ENCODE measurements around the gene RNF220.

Gene RNF220

GRCh38 chr1:44682883-44683265, 277.8 kb downstream of the RNF220 start:
- H3K4me3 ChIP-seq (ENCODE audit: low read length) = no peak overlapping the region
- TF ChIP-seq CTCF (conservative IDR thresholded peaks at IDR 0.05; ENCODE audit: low read length) = no peak
- DNase-seq (ENCODE audit: low read depth) = no peak

GRCh38 chr1:44684525-44684924, 279.5 kb downstream of the RNF220 start:
- H3K4me3 ChIP-seq (ENCODE audit: low read length) = no peak overlapping the region
- no peak for TF ChIP-seq CTCF (conservative IDR thresholded peaks at IDR 0.05; ENCODE audit: low read length)
- DNase-seq (ENCODE audit: low read depth) = no peak

GRCh38 chr1:44685218-44685617, 280.2 kb downstream of the RNF220 start:
- no peak for DNase-seq (ENCODE audit: low read depth)
- TF ChIP-seq CTCF (conservative IDR thresholded peaks at IDR 0.05; ENCODE audit: low read length) = no peak

GRCh38 chr1:44685881-44686280, 280.8 kb downstream of the RNF220 start:
- TF ChIP-seq CTCF (conservative IDR thresholded peaks at IDR 0.05; ENCODE audit: low read length) = no peak
- H3K4me3 ChIP-seq (ENCODE audit: low read length) = no peak overlapping the region

More at GRCh38 chr1:44685218-44685617, 280.2 kb downstream of the RNF220 start:
- H3K4me3 ChIP-seq (ENCODE audit: low read length) = no peak overlapping the region

GRCh38 chr1:44688760-44689446, 283.8 kb downstream of the RNF220 start:
- no peak for DNase-seq (ENCODE audit: low read depth)
- no peak for TF ChIP-seq CTCF (conservative IDR thresholded peaks at IDR 0.05; ENCODE audit: low read length)
- no peak overlapping the region for H3K4me3 ChIP-seq (ENCODE audit: low read length)

More at GRCh38 chr1:44685881-44686280, 280.8 kb downstream of the RNF220 start:
- DNase-seq (ENCODE audit: low read depth) = no peak

GRCh38 chr1:44689447-44689765, 284.4 kb downstream of the RNF220 start:
- TF ChIP-seq CTCF (conservative IDR thresholded peaks at IDR 0.05; ENCODE audit: low read length) = no peak
- no peak for DNase-seq (ENCODE audit: low read depth)
- no peak overlapping the region for H3K4me3 ChIP-seq (ENCODE audit: low read length)

- TF ChIP-seq CTCF (conservative IDR thresholded peaks at IDR 0.05; ENCODE audit: low read length) = no peak
- no peak for DNase-seq (ENCODE audit: low read depth)
- H3K4me3 ChIP-seq (ENCODE audit: low read length) = no peak overlapping the region
Measured at GRCh38 chr1:44693159-44693558, 288.1 kb downstream of the RNF220 start.
